Measurements from ENCODE around the gene FAM222B.
A peak's percentile ranks its signal among the peaks of the same experiment; 100 is the strongest.
"Not testable (repeated sequence)": the region's sequence is repeated elsewhere in the genome, so short reads cannot be mapped to it uniquely, and the experiment has no call there.

FAM222B gene

GRCh38 chr17:28724500-28725165 is 118.0 kb downstream of the FAM222B start:
- TF ChIP-seq MAX (IDR thresholded peaks at IDR 0.05; ENCODE audit: low read depth, low read length) (no peak), CTCF (IDR thresholded peaks at IDR 0.05; ENCODE audit: low read depth, low read length) (no peak), POLR2A (IDR thresholded peaks at IDR 0.05; ENCODE audit: extremely low read depth, insufficient read length) (no peak), MYC (IDR thresholded peaks at IDR 0.05; ENCODE audit: low read depth, low read length) (peak; percentile 26; the same call in 1 of the 2 replicates)
- peak overlapping the region; percentile 75 for H3K4me3 ChIP-seq (ENCODE audit: low read depth, low read length)
- DNase-seq (ENCODE audit: low read depth): peak; percentile 59

- DNase-seq (ENCODE audit: low read depth): not testable (repeated sequence)
- peak overlapping the region; percentile 75 for H3K4me3 ChIP-seq (ENCODE audit: low read depth, low read length)
These were observed 118.6 kb downstream of the FAM222B start for GRCh38 chr17:28723836-28724499.

- H3K4me3 ChIP-seq (ENCODE audit: low read depth, low read length): peak overlapping the region; percentile 80
- no peak for DNase-seq (ENCODE audit: low read depth)
- no peak for TF ChIP-seq MAX (IDR thresholded peaks at IDR 0.05; ENCODE audit: low read depth, low read length)
- no peak for TF ChIP-seq POLR2A (IDR thresholded peaks at IDR 0.05; ENCODE audit: extremely low read depth, insufficient read length)
- no peak for TF ChIP-seq CTCF (IDR thresholded peaks at IDR 0.05; ENCODE audit: low read depth, low read length)
- no peak for TF ChIP-seq MYC (IDR thresholded peaks at IDR 0.05; ENCODE audit: low read depth, low read length)
These were observed 119.3 kb downstream of the FAM222B start for GRCh38 chr17:28723159-28723835.

DNA sequence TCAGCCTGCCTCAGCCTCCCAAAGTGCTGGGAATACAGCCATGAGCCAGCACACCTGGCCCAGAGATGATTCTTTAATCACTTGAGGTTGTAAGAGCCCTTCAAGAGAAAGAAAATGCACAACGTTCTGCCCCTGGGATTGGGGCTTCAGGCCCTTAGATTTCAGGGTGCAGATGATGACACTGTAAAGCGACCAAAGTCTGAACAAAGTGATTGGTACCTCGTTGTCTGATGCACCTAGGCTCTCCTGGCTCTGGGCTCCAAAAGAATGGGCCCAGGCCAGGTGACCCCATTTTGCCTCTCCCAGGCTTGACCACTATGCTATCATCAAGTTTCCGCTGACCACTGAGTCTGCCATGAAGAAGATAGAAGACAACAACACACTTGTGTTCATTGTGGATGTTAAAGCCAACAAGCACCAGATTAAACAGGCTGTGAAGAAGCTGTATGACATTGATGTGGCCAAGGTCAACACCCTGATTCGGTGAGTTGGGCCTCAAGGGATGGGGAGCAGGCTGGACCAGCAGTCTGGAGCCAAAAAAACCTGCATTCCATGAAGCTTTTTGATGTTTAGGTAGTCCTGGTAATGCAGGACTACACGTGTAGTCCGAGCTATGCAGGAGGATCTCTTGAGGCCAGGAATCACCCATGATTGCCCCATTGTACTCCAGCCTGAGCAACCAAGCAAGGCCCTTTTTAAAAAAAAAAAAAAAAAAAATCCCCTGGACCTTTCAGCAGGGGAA is 120.0 kb downstream of the FAM222B start:
- peak overlapping the region; percentile 80 for H3K4me3 ChIP-seq (ENCODE audit: low read depth, low read length)
- no peak for DNase-seq (ENCODE audit: low read depth)
- no peak for TF ChIP-seq CTCF (IDR thresholded peaks at IDR 0.05; ENCODE audit: low read depth, low read length)
- TF ChIP-seq MAX (IDR thresholded peaks at IDR 0.05; ENCODE audit: low read depth, low read length): no peak
- no peak for TF ChIP-seq MYC (IDR thresholded peaks at IDR 0.05; ENCODE audit: low read depth, low read length)
- TF ChIP-seq POLR2A (IDR thresholded peaks at IDR 0.05; ENCODE audit: extremely low read depth, insufficient read length): no peak

DNA sequence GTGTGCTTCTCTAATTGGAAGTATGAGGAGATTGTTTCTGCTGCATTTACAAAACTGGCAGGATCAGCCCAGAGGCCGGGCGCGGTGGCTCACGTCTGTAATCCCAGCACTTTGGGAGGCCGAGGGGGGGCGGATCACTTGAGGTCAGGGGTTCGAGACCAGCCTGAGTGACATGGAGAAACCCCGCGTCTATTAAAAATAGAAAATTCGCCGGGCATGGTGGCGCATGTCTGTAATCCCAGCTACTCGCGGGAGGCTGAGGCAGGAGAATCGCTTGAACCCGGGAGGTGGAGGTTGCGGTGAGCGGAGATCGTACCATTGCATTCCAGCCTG is 121.6 kb downstream of the FAM222B start:
- peak overlapping the region; percentile 80 for H3K4me3 ChIP-seq (ENCODE audit: low read depth, low read length)
- not testable (repeated sequence) for DNase-seq (ENCODE audit: low read depth)

DNA sequence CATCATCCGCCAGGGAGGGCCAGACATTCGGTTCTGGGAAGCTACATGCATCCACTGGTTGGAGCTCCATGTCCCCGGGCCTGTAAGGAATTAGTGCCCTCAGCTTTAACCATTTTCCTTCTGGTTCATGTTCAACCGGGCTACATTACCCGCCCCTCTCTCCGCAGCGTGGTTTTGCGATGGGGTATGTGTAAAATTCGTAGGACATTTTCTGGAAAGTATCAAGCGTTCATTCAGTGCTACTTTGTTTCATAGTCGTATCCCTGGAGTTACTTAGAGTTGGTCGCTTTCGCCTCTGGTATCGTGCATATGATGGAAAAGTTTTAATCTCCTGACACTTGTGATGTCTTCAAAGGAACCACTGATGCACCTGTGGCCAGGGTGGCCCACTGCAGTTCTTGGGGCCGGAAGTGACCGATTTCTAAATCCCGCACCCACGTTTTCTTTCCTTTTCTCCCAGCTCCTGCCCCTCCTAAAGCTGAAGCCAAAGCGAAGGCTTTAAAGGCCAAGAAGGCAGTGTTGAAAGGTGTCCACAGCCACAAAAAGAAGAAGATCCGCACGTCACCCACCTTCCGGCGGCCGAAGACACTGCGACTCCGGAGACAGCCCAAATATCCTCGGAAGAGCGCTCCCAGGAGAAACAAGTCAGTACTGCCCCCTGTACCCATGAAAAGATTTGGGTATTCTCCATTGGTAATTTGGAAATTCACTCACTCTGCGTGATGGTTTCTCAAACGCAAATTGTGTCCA is 122.2 kb downstream of the FAM222B start:
- H3K4me3 ChIP-seq (ENCODE audit: low read depth, low read length): peak overlapping the region; percentile 80
- DNase-seq (ENCODE audit: low read depth): peak; percentile 63
- TF ChIP-seq MAX (IDR thresholded peaks at IDR 0.05; ENCODE audit: low read depth, low read length): no peak
- no peak for TF ChIP-seq POLR2A (IDR thresholded peaks at IDR 0.05; ENCODE audit: extremely low read depth, insufficient read length)
- TF ChIP-seq CTCF (IDR thresholded peaks at IDR 0.05; ENCODE audit: low read depth, low read length): no peak
- no peak for TF ChIP-seq MYC (IDR thresholded peaks at IDR 0.05; ENCODE audit: low read depth, low read length)
